ENCODE measurements around the gene MMP24OS. TPM values are rescaled to one million over a fixed set of nuclear protein-coding genes. Genes with fewer than 3 reads are reported as not detected.

MMP24OS gene
- total and polyA plus RNA-seq, 2 of the 4 experiments (the other 2 are of a cell fraction), result 5.9 to 64.9 TPM

DNA sequence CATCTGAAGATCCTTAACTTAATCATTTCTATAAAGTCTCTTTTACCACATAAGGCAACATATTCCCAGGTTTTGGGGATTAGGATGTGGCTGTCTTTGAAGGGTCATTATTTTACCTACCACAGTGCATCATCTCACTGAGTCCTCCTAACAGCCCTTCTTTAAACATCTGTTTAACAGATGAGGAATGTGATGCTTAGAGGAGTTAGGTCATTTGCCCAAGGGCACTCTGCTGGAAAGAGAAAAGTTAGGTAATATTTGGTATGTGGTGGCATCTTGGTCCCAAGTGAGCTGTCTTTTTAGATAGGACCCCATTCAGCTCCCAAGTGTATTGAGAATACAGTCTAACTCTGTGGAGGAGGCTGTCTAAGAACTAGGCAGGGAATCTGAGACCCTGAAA is 40.4 kb downstream of the MMP24OS start:
- no peak overlapping the region for H4K91ac ChIP-seq (ENCODE audit: insufficient read depth, low read depth, low read length)
- no peak overlapping the region for H3K4ac ChIP-seq (ENCODE audit: low read depth, low read length)
- no peak overlapping the region for H3K4me3 ChIP-seq (ENCODE audit: insufficient read depth, low read depth, low read length)
- ChIA-PET POLR2A (ENCODE audit: unreplicated experiment) (no interaction called here), CTCF (interaction anchor here (0.6 kb wide), 1 partner anchor 141 kb away, joined by 3 read pairs; no protein-coding TSS in a partner anchor)
- BruUV-seq (replicated peaks), result no TSS peak
- no peak overlapping the region for H3K56ac ChIP-seq (ENCODE audit: extremely low read depth, insufficient read depth, low read length)
- peaks cover 4% of the 10 kb centered on the region for H3K4me1 ChIP-seq (ENCODE audit: control insufficient read depth, insufficient read depth, low read length)
- H3K23ac ChIP-seq (ENCODE audit: low read depth, low read length), result no peak overlapping the region
- TF ChIP-seq MAFK (IDR thresholded peaks at IDR 0.05; ENCODE audit: low read depth, low read length) (no peak), RFX5 (IDR thresholded peaks at IDR 0.05; ENCODE audit: low read depth, low read length) (no peak), BHLHE40 (IDR thresholded peaks at IDR 0.05; ENCODE audit: low read depth, low read length) (no peak)
- TF ChIP-seq, protein P1, sequence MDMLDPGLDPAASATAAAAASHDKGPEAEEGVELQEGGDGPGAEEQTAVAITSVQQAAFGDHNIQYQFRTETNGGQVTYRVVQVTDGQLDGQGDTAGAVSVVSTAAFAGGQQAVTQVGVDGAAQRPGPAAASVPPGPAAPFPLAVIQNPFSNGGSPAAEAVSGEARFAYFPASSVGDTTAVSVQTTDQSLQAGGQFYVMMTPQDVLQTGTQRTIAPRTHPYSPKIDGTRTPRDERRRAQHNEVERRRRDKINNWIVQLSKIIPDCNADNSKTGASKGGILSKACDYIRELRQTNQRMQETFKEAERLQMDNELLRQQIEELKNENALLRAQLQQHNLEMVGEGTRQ (IDR thresholded peaks at IDR 0.05; ENCODE audit: low read depth, low read length), result no peak
- dilution Hi-C loops (cut with HindIII; ENCODE audit: low sequenced_read_pairs, unreplicated experiment) (no loop called here), intact Hi-C loops (cut with micrococcal nuclease) (no loop called here), in situ Hi-C loops (cut with MboI; ENCODE audit: low sequenced_read_pairs) (no loop called here)
- no peak overlapping the region for H3K18ac ChIP-seq (ENCODE audit: low read depth, low read length)
- DNase-seq, result no peak
- 0 out of 2 replicates have a peak, but pooled peaks cover 2% of the 10 kb centered on the region for H4K20me1 ChIP-seq (ENCODE audit: insufficient read depth, low read length)
- no peak overlapping the region for H2BK5ac ChIP-seq (ENCODE audit: low read depth, low read length, poor library complexity, severe bottlenecking)
- H2BK20ac ChIP-seq (ENCODE audit: low read depth, low read length), result no peak overlapping the region
- H3K36me3 ChIP-seq (ENCODE audit: control insufficient read depth, insufficient read depth, low read length), result 0 out of 2 replicates have a peak, but pooled peaks cover 2% of the 10 kb centered on the region
- H3K4me2 ChIP-seq (ENCODE audit: low read depth, low read length), result no peak overlapping the region
- no peak overlapping the region for H3K9ac ChIP-seq (ENCODE audit: low read depth, low read length)
- no peak overlapping the region for H3K14ac ChIP-seq (replicated peaks; ENCODE audit: low read depth, low read length)
- H3K9me3 ChIP-seq (ENCODE audit: control insufficient read depth, insufficient read depth, low read length), result peaks cover 3% of the 10 kb centered on the region
- no peak overlapping the region for H2AK9ac ChIP-seq (replicated peaks; ENCODE audit: low read depth, low read length, poor library complexity)
- no peak overlapping the region for H2AK5ac ChIP-seq (ENCODE audit: low read depth, low read length)
- 0 out of 2 replicates have a peak, but pooled peaks cover 3% of the 10 kb centered on the region for H3K9me1 ChIP-seq (ENCODE audit: insufficient read depth, low read length)
- H3K79me1 ChIP-seq (ENCODE audit: low read depth in 1 of 2, low read length in 2 of 2), result no peaks in the 10 kb centered on the region
- H4K8ac ChIP-seq (ENCODE audit: low read depth in 2 of 2, low read length in 2 of 2), result no peak overlapping the region
- H3K27ac ChIP-seq (ENCODE audit: insufficient read depth, low read length), result no peak overlapping the region
- no peak overlapping the region for H2BK120ac ChIP-seq (ENCODE audit: low read depth, low read length)
- H2AFZ ChIP-seq (replicated peaks; ENCODE audit: low read length, poor library complexity), result no peak overlapping the region
- peaks cover 2% of the 10 kb centered on the region; the same call in 1 of the 2 replicates for H3K27me3 ChIP-seq (ENCODE audit: control insufficient read depth, insufficient read depth, low read length)
- no peak overlapping the region for H2BK15ac ChIP-seq (ENCODE audit: low read depth, low read length)
- H4K5ac ChIP-seq (ENCODE audit: low read depth, low read length), result no peak overlapping the region
- ATAC-seq (ENCODE audit: low read depth), result no peak
